NB4 (cell line): ENCODE results near the gene ART4.

ENCODE experiments used
- DNase-seq: peaks from one replicate; pipeline ENCODE4 v3.0.0; 2010; ENCODE audit warnings: low read depth
- H3K4me3 ChIP-seq: one replicate; pipeline ENCODE4 v1.5.1; 2011; ENCODE audit warnings: mild to moderate bottlenecking, low read depth, low read length, moderate library complexity
- MYC ChIP-seq: IDR thresholded peaks from 2 replicates; pipeline ENCODE4 v1.6.1; 2011; ENCODE audit warnings: low read depth, low read length
- POLR2A ChIP-seq: IDR thresholded peaks from 2 replicates; pipeline ENCODE4 v1.6.1; 2011; ENCODE audit warnings: mild to moderate bottlenecking; ENCODE audit not compliant: insufficient read length; ENCODE audit errors: extremely low read depth
- TF ChIP-seq, protein P1 (sequence below): IDR thresholded peaks from 2 replicates; pipeline ENCODE4 v1.6.1; 2011; ENCODE audit warnings: low read depth, low read length
- TF ChIP-seq, protein P2 (sequence below): IDR thresholded peaks from one replicate; pipeline ENCODE4 v1.5.1; 2012; ENCODE audit warnings: low read depth, low read length

The ART4 gene

DNA sequence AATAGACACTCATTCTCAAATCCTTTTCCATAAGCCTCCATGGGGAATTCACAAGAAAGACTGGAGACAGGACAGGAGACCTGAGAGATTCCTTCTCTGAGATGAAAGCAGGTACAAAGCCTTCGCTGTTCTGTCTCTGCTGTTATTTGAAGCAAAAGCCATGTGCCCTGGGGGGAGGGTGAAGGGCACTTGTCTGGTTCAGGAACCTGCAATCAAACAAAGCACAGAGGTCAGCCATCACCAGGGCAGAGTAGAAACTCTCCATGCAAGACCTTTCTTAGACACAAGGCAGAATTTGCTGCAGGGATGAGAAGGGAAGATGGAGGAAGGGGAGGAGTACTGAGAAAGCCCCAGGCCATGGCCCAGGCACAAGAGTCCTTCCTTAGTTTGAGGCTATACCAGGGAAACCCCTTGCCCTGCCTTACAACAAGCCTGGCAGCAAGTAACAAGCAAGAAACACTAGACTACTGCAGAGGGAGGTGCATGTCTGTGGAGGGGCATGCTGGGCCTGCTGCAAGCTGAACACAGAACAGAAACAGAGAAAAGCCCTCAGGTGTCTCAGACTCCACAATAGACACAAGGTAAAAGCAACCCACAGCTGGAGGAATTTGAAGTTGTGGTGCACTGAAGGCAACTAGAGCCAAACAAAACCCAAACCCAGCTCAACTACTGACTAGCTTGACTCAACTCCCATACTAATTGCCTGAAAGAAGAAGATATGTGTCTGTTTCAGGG, 7.8 kb upstream of the ART4 start:
- no peak overlapping the region for H3K4me3 ChIP-seq
- DNase-seq, result no peak
- TF ChIP-seq, protein P1, sequence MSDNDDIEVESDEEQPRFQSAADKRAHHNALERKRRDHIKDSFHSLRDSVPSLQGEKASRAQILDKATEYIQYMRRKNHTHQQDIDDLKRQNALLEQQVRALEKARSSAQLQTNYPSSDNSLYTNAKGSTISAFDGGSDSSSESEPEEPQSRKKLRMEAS, result no peak
- TF ChIP-seq, protein P2, sequence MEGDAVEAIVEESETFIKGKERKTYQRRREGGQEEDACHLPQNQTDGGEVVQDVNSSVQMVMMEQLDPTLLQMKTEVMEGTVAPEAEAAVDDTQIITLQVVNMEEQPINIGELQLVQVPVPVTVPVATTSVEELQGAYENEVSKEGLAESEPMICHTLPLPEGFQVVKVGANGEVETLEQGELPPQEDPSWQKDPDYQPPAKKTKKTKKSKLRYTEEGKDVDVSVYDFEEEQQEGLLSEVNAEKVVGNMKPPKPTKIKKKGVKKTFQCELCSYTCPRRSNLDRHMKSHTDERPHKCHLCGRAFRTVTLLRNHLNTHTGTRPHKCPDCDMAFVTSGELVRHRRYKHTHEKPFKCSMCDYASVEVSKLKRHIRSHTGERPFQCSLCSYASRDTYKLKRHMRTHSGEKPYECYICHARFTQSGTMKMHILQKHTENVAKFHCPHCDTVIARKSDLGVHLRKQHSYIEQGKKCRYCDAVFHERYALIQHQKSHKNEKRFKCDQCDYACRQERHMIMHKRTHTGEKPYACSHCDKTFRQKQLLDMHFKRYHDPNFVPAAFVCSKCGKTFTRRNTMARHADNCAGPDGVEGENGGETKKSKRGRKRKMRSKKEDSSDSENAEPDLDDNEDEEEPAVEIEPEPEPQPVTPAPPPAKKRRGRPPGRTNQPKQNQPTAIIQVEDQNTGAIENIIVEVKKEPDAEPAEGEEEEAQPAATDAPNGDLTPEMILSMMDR, result no peak
- TF ChIP-seq POLR2A, result no peak
- TF ChIP-seq MYC, result no peak

DNA sequence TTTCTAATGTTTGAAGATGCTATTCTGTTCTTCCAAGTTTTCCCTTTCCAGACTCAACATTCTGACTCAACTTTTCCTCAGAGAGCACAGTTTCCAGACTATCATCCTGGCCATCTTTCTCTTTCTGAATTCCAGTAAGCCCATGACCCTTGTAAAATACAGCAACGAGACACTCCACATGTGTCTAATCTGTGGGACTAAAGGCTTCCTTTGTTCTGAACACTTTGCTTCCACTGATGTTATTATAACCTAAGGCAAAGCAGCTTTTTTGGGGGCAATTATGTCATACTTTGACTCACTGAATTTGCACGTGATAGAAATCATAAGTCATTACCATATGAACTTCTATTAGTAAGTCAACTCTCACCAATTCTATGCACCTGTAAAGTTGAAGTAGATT, 6.3 kb upstream of the ART4 start:
- TF ChIP-seq, protein P2, result no peak
- no peak for TF ChIP-seq POLR2A
- TF ChIP-seq MYC, result no peak
- TF ChIP-seq, protein P1, result no peak
- H3K4me3 ChIP-seq, result no peak overlapping the region
- no peak for DNase-seq

DNA sequence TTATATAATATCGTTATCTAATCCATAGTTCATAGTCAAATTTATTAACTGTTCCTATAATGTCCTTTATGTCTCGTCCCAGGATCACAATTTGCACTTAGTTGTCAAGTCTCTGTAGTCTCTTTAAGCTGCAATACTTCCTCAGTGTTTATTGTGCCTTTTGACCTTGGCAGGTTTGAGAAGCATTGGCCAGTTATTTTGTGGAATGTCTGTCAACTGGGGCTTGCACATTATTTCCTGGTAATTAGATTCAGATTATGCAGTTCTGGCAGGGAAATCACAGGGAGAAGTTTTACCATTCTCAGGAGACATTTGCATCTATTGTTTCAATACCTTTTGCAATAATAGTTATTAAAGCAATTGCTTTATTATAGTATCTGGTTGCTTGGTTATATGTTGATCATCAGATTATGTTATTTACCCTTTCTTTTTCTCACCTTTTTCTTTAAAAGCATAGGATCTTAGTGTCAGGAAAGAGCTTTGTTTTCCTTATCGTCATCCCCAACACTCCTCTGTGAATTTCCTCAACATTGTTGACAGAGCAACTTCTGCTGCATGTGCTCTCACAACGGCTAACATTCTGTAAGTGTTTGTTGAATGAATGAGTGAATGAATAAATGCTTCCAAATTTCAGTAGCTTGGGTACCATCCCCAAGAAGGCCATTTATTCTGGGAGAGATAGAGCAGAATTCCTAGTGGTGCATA, 3.7 kb upstream of the ART4 start:
- no peak for TF ChIP-seq MYC
- TF ChIP-seq, protein P1, result no peak
- TF ChIP-seq, protein P2, result no peak
- TF ChIP-seq POLR2A, result no peak
- no peak overlapping the region for H3K4me3 ChIP-seq

DNA sequence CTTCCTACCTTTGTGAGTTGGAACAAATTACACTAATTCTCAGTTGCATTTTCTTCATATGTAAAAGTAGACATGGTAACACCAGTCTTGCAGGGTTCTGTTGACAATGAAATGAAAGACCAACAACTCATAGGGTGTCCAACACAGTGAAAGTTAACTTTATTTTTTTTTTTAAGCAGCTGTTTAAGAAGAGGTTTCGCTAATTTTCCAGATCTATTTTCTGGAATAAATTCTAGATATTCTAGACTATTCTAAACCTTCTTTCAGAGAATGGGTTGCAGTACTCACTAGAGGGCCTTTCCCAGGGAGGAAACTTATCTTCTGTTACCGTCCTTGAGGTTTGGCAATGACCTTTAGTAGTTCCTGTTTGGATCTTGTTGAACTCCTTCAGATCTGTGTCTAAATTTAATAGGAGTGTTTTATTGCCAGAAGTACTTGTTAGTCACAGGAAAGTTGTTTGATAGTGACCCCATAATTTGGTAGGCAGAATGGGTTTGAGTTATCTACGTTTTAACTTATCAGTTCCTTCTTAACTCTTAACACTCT, 2.8 kb upstream of the ART4 start:
- TF ChIP-seq, protein P2, result no peak
- TF ChIP-seq, protein P1, result no peak
- TF ChIP-seq POLR2A, result no peak
- TF ChIP-seq MYC, result no peak
- no peak overlapping the region for H3K4me3 ChIP-seq
- DNase-seq, result peak; percentile 55

More for the DNA sequence above, 3.7 kb upstream of the ART4 start:
- DNase-seq, result no peak

DNA sequence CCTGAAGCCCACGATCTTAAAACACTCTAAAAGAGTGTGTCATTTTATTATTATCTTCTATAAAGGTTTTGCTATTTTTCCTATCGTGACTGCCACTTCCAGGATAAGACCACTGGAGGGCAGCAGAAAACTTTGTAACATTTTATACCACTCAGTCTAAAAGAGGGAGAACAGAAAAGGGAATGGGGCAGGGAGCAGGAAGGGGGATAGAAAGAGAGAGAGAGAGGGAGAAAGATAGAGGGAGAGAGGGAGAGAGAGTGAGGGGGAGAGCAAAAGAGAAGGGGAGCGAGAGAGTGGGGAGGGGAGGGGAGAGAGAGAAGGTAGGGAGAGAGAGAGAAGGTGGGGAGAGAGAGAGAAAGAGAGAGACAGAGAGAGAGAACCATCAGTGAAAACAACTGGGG, 2.0 kb upstream of the ART4 start:
- TF ChIP-seq, protein P2, result peak; percentile 64
- TF ChIP-seq POLR2A, result no peak
- DNase-seq, result peak; percentile 59
- no peak overlapping the region for H3K4me3 ChIP-seq
